Umbilical cord (tissue), 2 donors: Measurements from ENCODE around the gene MED26. TPM values are rescaled to one million over a fixed set of nuclear protein-coding genes. Genes with fewer than 3 reads are reported as not detected.
A peak's percentile ranks its signal among the peaks of the same experiment; 100 is the strongest.

Experiments used
- DNase-seq: peaks from one replicate; pipeline ENCODE4 v3.0.0-alpha.2; 2015; ENCODE audit warnings: low spot score
- total RNA-seq: library from RNA; depleted of rRNA; stranded (reverse); fragments of >200 nt; gene quantifications from one replicate; pipeline ENCODE4 v1.2.3, GENCODE V29; 2014; ENCODE audit warnings: low replicate concordance; ENCODE audit not compliant: insufficient read depth

The MED26 gene
- total RNA-seq, 1 donor from 2014 or later: 3.9 TPM

DNA sequence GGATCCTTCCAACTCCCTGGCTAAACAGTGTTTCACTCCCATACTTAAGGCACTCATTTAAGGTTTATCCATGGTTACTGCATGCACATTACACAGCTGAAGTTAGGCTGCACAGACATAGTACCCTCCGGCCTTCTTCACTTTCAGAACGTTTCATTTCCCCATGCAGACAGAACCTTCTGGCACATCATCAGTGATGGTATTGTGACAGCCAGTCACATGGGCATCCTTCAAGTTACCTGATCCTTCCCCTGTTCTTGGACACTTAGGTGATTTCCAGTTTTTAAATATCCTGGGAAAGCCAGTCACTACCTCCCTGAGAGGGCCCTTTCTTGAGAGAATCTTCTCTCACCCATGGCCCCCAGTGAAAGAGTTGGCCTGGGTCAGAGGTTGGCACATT, 22.8 kb upstream of the MED26 start:
- no peak for DNase-seq

DNA sequence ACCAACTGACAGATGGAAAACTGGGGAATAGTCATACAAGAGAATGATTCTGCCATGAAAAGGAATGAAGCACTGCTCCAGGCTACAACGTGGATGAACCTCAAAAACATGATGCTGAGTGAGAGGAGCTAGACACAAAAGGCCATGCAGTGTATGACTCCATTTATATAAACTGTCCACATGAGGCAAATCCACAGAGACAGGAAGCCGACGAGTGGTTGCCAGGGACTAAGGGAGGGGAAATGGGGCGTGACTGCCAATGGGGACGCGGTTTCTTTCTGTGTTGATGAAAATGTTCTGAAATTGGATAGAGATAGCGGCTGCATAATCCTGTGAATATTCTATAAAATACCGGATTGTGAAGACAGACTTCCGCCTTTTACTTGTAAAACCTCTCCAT, 21.7 kb upstream of the MED26 start:
- no peak for DNase-seq

DNA sequence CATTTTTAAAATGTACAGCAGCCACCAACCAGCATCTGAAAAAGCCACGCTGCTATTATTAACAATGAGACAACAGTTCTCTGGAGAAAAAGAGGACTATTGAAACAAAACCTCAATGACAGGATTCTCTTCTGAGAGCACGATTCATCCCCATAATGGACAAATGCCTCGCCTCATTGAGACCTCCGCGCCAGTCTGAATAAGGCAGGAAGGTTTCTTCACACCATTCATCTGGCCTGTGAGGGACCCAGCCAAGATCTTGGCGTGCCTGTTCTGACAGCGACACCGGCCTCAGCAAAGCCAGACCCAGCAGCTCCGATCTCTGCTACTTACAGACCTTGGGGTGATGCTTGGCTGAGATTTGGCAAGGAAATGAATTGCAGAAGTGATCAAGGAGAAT, 17.1 kb upstream of the MED26 start:
- DNase-seq: no peak

DNA sequence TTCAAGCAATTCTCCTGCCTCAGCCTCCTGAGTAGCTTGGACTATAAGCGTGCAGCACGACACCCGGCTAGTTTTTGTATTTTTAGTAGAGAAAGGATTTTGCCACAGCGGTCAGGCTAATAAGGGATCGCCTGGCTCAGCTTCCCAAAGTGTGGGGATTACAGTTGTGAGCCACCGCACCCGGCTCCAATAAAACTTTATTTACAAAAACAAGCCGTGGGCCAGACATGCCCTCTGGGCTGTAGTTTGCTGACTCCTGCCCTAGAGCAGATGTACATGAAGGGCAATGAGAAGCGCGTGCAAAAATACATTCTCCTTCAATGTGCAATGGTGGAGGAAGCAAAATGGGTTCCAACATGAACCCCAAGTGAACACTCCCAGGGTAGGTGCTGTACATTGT, 13.7 kb upstream of the MED26 start:
- DNase-seq: no peak

DNA sequence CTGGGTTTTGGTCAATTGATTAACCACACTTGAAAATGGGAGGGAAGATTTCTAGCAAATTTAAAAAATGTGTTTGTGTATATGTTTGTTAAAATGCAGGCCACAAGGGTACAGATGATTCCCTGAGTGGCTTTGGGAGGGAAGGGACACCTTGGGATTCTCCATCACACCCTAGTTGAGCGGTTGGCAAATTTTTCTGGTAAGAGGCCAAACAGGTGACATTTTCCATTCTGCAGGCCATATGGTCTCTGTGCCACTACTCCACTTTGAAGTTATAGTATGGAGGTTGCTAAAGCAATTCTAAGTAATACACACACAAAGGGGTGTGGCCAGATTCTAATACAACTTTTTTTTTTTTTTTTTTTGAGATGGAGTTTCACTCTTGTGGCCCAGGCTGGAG, 12.9 kb upstream of the MED26 start:
- DNase-seq: no peak

DNA sequence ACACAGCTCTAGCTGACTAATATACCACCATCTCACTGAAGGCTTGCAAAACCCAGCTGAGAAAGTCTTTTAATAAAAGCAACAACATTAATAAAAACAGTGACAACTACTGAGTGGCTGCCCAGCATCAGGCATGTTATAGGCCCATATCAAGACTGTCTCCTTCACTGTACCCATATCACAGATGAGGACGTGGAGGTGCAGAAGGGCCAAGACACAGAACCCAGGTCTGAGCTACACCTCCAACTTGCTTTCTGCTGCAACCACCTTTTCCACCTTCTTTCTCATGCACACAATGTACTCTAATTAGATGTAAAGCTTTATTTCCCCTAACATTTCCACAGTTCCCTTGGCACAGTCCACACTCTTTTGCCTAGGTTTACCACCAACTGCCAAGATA, 10.7 kb upstream of the MED26 start:
- DNase-seq: no peak

DNA sequence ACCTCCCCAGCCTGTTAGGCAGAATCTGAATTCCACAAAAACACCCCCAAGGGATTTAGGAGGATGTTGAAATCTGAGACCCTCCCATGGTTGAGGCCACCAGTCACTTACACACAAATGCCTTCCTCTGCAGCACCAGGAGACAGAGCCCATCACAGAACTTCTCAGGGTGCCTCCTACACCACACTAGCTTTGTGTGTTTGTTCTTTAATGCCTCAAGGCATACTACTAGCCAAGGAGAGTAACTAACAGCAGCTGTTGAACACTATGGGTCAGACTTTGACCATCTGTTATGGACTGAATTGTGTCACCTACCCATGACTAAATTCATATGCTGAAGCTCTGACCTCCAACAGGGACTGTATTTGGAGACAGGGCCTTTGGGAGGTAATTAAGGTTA, 9.5 kb upstream of the MED26 start:
- no peak for DNase-seq

DNA sequence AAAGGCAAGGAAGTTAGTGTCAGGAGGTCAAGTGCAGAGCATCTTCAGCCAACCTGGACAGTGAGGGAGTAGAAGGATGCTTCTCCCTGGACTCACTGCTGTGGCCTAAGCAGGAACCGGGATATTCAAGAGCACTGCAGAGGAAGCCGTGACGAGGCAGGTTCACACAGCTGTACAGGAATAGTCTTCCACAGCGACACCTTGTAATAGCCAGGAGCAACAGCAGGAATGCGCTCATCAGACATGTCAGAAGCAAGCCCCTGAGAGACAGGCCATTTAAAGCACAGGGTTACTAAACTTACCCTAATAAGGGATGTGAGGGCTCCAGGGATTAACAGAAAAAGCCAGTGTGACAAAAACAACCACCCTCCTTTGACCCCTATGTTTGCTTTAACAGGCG, 3.5 kb upstream of the MED26 start:
- no peak for DNase-seq

DNA sequence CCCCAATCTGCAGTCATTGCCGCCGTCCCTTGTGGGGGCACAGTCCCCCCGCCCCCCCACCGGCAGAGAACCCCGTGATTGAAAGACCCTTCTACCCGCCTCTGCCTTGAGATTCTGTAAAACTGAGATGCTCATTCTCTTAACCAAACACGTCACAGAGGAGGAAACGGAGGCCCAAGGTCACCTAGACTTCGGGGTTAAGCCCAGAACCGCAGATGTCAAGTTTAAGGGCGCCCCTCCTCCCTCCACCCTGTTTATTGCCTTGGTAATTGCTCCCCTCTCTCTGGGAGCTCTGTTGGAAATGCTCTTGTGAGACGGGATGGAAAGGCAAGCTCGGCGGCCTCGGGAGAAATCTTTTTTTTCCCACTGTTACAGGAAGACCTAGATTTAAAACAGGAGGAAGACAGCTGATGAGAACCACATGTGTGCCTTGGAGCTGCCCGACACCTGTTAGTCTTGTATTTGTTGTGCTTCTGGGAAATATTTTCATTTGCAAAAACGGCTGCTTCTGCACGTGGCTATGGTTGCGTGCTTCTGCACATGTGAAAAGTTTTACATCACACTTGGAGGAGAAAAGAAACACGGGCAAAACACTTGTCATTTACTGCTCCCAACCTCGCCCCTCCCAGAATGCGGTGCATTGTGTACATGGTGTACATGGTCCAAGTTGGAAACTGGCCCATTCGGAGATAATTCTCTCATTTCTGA, 1.1 kb upstream of the MED26 start:
- DNase-seq: peak; percentile 58

DNA sequence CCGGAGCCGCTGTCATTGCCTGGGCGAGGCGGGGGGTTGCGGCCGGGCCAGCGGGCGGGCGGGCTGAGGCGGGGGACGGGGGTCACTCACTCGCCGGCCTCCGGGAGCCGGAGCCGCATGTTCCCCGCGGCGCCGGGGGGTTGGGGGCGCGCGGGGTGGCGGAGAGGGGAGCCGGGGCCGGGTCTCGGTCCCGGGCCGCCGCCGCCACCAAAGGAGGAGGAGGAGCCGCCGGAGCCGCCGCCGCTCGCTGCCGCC, 149 bp downstream of the MED26 start:
- DNase-seq: peak; percentile 8

DNA sequence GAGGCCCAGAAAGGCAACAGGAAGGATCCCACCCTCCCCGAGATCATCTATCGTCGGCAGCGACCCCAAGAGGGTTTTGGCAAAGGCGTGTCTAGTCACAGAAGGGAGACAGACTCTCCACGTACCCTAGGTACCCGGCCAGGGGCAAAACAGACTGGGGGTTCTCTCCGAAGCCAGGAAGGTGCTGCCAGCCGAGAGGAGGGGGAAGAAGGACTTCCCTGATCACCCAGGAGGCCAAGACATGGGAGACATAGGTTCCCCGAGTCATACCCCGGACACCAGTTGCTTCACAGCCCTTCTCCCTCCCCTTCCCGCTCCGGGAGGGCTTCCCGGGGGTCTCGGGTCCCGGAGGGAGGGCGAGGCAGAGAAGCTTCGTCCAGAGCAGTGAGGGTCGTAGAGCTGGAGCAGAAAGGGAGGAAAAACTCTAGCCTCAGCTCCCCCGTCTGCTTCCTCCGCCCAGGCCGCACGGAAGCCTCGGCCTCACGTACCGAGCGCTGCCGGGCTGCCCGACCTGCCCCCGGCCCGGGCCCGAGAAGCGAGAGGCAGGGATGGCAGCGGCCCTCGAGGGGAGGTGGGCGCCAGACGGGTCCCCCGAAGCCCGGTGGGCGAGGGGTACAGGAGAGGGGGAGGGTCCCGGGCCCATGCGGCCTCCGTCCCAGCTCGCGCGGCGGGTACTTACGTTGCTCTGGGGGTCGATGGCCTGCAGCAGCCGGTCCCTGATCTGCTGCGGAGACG, 644 bp downstream of the MED26 start:
- no peak for DNase-seq

DNA sequence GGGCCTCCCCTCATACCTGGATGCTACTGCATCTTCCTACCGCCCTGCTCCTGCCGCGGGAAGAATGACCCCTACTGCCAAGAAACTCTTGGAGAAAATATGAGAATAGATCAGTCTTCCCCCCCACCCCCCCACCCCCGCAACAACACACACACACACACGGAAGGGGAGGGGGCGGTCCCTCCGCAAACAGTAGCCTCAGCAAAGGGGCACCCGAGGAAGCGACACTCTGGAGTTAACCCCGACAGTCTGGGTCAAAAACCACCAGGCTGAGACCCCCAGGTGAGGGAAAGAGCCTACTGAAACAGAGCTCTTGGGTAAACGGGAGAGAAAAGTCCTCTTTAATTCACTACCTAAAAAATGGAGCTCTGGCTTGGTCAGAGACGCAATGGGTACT, 1.2 kb downstream of the MED26 start:
- DNase-seq: no peak

DNA sequence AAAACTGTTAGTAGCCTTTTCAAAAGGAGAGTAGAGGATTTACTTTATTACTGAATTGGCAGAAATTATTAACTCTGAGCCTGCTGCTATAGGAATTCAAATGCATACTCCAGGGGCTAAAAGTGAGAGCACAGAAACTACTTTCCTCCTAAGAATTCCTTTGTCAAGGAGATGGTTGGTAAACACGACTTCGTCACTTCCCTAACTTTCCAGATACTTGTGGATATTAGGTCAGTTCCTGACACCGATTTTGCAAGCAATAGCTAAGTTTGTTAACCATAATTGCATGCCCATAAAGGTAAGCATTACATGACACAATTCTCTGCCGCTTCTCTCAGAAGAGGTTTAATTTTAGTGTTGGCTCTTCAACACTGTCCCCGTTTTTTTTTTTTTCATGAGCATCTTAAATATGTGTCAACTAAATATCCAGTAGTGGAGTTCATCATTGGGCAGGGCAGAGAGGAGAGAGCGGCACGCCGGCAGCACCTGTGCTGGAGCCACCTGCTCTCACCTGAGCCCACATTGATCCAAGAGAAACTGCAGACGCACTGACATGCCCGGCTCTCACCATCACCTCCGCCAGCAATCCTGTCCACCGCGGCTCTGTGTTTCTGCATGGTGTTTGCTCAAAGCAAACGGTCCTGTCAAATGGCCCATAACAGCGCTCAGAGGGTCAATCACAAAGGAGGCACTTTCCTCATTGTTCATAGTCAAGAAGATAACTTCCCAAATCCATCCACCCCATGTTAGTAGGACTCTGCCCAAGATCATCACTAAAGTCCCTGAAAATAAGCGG, 2.6 kb downstream of the MED26 start:
- DNase-seq: no peak

DNA sequence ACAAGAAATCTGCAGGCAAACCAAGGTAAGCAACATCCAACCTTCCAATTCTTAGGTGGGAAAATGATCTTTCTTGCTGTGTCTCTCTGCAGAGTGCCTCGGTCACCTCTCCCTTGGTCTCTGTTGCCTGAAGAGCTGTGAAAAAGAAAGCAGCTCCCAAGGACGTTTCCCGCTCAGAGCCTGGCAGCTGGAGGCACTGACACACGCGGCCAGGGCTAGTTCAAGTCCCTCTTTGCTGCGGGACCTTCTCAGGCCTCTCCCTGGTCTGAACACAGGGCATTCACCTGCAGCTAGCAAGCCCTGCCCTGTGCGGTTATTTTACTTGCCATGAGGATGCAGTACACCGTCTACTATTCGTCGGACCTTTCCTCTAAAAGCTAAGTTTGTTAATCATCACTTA, 3.8 kb downstream of the MED26 start:
- no peak for DNase-seq

DNA sequence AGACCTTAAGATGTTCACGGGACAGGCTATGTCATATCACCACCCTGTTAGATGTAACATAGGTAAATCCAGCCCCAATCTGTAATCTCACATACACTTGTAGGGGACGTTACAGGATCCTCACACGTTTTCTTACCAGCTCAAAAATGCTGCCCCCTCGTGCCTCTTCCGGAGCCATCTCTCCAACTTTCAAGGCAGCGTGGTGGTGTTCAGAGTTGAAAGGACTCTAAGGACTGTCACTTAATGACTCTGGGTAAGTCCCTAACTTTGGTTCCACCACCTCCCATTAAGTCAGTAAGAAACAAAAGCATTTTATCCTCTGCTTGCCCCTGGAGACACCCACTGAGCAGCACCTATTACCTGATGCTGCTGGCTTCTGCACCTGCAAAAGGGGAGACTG, 4.4 kb downstream of the MED26 start:
- no peak for DNase-seq

DNA sequence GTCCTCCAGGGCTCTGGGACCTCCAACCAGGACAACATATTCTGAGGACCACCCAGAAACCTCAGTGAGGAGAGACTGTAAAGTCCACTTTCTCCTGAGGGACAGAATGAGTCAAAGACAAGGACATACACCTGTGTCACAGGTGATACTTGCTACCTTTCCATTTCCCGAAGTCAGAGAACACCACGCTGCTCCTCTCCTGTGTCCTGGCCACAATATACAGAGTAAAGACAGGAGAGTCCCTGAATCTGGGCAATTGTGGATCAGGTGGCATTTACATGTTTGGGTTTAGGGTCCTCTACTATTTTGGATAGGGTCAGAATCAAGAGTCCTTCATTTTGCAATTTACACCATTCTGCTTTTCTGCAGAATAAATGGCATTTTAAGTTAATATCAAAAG, 4.9 kb downstream of the MED26 start:
- DNase-seq: no peak

DNA sequence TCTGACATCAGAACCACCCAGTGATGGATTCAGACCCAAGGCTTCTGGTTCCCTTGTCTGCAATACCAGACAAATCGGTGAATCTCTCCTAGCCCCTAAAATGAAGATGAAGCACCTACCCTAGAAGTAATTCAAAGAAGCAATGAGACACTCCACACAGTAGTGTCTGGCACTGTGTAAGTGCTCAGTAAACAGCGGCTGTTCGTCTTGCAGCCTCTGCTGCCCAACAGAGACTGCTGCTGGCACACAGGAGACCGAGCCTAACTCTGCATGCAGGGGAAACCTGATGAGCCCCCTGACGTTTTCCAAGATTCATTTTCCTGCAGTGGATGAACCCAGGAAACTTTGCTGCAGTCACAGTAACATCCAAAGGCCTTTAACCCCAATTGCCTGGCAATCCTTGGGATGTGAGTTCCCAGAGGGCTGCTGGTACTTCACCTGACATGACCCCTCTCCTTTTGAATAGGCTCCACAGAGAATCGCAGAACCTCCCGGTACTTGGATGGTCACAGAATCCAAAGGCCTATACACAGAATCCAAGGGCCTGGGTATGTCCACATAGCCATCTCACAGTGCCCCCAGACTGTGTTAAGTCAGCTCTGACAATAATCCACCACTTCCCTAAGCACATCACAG, 6.7 kb downstream of the MED26 start:
- no peak for DNase-seq

DNA sequence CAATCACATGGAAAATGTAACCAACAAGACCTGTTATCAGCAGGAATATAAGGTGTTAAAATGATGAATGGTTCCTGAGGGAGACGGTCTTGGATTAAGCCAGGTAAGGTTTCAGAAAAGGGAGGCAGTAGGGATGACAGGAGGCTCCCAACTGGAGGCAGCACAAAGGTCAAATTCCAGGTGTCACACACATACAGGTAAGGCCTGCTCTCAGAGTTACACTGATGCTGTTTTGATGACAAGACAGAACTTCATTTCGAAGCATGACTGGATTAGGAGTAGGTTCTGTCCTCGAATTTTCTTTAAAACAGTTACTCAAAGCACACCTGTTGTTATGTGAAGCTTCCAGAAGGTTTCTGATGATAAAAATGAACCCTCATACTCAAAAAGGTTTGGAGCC, 7.4 kb downstream of the MED26 start:
- no peak for DNase-seq

DNA sequence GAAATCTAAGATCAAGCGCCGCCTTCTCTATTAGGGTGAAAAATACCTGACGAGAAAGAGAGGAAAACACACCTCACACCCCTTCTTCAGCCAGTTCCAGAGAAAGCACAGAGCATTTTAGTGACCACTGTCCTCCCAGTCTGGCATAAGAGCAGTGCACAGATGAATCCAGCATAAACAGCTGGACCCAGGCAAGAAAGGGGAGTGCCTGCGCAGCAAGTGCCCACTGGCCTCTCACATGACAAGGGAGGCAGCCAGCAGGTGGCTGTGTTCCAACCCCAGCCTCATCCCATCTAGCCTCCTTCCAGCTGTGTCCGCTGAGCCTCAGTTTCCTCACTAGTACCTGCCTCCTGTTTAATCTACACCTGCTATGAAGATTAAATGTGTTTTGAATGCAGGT, 8.0 kb downstream of the MED26 start:
- no peak for DNase-seq

DNA sequence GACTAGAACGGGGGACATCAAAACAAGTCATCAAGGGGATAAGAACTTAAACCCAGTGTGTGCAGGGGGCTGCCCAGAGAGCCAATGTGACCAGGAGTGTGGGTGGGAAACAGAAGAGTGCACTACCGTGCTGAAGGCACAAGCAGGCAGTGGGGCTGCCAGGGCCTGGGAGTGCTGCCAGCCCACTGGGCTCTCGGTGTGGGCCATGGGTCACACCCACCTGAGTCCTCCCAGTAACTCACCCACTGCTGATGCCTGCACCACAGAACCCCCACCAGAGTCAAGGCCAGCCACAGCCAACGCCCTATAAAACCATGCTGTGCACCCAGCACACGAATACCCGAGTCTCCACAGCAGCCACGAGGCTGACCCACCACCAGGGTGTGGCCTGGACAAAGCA, 8.5 kb downstream of the MED26 start:
- DNase-seq: no peak

DNA sequence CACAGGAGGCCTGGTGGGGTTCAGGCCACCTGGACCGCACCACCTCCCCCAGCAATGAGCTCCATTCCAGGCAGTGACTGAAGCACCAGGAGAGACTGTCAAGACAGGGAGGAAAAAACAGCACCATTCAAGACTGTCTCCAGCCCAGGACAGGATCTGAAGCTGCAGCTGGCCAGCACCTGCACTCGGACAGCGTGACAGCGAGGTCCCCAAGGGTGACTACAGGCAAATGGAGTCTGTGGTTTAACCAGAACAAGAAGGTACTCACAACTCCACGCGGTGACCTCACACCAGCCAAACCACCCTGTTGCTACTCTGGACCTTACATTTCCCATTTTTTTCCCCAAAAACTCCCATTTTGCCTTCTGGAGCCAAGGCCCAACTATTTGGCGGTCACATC, 9.8 kb downstream of the MED26 start:
- DNase-seq: no peak

DNA sequence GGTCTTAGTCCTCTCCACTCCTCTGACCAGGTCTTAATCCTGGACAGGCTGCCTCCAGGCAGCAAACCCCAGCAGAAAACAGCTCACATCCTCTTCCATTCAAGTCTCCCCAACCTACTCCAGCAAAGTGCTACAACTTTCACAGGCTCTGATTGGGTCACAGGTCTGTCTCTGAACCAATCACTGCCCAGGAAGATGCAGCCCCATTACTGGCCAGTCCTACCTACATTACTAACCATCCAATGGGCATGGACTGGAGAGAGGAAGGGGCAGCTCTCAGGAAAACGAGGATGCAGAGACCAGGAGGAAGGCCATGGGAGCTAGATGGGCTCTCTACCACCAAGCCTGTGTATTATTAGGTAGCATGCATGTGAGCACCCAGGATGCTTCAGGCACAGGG, 12.2 kb downstream of the MED26 start:
- DNase-seq: no peak

DNA sequence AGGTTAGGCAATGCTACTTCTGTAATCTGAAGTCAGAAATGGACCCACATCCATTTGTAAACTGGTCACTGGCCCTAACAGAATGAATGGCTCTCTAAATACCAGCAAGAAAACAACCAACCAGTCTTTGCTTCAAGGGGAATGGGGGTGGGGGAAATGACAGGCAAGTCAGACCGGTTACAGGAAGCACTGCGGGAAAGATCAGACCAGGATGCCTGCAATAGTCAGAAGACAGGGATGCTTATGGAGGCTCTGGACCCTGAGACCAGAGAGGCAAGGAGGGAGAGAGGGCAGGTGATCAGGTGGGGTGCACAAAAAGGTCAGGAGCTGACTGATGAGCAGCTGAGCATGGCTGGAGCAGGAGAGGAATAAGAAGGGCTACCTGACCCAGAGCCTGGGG, 13.1 kb downstream of the MED26 start:
- peak; percentile 10 for DNase-seq
